GM12873 (cell line): ENCODE measurements around the gene MAOB.

Experiments used
- CTCF ChIP-seq: IDR thresholded peaks from 2 replicates; pipeline ENCODE4 v1.5.1; 2012; ENCODE audit warnings: low read depth, mild to moderate bottlenecking, moderate library complexity, low read length, control low read depth; ENCODE audit not compliant: insufficient read depth; ENCODE audit errors: missing control alignments

MAOB gene

DNA sequence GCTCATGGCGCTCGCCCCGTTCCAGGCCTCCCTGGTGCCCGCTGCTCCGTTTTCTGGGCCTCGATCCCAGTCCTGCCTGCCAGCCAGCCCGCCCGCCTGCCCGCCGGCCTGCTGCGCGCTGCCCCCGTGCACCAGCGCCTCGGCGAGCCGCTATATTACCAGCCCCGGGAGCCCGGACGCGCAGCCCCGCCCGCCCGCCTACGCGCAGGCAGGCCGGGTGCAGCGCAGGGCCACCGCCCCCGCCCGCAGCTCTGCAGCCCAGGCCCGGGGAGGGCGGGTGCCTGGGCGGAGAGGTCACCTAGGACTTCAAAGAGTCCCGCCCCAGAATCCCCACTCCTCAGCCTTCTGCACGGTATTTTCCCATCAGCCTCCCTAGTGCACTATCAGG lies at the start of gene MAOB:
Gene MAOB (minus strand): TSS at position 157 of the 388 bp plus-strand sequence. CDS start 151 bp downstream, at position 6.
- TF ChIP-seq CTCF = no peak

DNA sequence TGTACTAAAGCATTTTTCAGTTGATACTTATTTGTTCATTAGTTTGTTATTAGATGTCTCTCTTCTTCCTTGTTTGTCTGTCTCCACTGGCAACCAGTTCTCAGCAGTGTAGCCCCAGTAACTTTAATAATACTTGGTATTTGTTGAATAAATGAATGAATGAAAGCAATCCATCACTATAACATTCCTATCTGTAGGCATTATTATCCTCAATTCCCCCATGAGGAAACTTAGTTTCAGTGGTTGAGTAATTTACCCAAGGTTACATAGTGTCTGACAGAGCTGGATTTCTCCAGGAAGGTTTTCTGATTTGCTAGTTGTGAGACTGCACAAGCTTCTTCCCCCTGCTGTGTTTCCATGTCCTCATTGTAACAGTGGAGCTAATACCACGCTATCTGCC lies 27.8 kb upstream of the MAOB start:
- no peak for TF ChIP-seq CTCF

- TF ChIP-seq CTCF = no peak
Observed at GRCh38 chrX:43909141-43909540, 26.9 kb upstream of the MAOB start.

GRCh38 chrX:43899878-43900815 lies 17.9 kb upstream of the MAOB start:
- no peak for TF ChIP-seq CTCF

DNA sequence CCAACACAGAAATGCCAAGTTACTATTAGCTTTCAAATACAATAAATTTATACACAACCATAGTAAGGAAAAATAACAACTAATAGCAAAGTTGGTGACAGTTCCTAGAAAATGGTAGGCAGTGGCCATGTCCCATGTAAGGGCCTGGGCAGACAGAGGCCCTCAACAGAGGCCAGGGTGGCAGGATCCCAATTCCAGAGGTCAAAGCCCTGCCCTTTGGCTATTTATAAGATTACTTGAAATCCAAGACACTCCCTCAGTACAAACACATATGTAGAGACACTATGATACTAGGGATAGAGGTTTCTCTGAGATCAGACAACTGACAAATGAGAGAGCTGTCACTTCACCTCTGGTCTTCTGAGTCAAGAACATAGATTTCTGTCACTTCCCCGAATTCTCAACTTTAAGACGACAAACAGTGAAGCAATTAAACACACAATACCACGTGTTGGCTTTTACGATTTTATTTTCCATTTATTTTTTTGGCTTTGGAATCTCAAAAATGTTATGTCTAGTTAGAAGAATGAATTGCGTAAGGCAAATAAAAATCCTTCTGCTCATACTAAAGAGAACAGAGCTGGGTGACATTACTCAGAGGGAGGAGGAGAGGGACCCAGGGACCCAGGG lies 16.3 kb upstream of the MAOB start:
- no peak for TF ChIP-seq CTCF

DNA sequence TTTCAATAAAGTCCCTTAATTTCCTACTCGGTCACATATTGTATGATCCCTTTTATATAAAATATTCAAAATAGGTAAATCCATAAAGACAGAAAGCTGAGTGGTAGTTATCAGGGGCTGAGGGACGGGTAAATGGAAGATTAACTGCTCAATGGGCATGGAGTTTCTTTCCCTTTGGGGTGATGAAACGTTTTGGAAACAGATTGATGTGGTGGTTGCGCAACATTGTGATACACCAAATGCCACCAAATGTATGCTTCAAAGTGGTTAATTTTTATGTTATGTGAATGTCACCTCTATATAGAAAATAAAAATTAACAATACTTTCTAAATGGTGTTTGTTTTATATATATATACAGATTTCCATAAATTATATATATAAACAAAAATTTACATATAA lies 15.0 kb upstream of the MAOB start:
- TF ChIP-seq CTCF = no peak

GRCh38 chrX:43892336-43892870 lies 10.2 kb upstream of the MAOB start:
- no peak for TF ChIP-seq CTCF
